WI38 (cell line): ENCODE data around the gene BICC1.

Experiments
- H3K4me3 ChIP-seq: 2 replicates; pipeline ENCODE4 v1.5.1; 2011; ENCODE audit warnings: low read depth, mild to moderate bottlenecking, control low read depth, low read length
- CTCF ChIP-seq: IDR thresholded peaks from 2 replicates; pipeline ENCODE4 v1.5.1; 2012; ENCODE audit warnings: low read depth, mild to moderate bottlenecking, control low read depth, low read length

Gene BICC1

GRCh38 chr10:58753425-58753824 lies 240.8 kb downstream of the BICC1 start:
- no peak overlapping the region for H3K4me3 ChIP-seq
- no peak for TF ChIP-seq CTCF

- no peak for TF ChIP-seq CTCF
- peak overlapping the region; percentile 50; the same call in 1 of the 2 replicates for H3K4me3 ChIP-seq
Observed at GRCh38 chr10:58754469-58755339, 242.0 kb downstream of the BICC1 start.

GRCh38 chr10:58755340-58755610 lies 242.6 kb downstream of the BICC1 start:
- H3K4me3 ChIP-seq = peak overlapping the region; percentile 50; the same call in 1 of the 2 replicates
- no peak for TF ChIP-seq CTCF

DNA sequence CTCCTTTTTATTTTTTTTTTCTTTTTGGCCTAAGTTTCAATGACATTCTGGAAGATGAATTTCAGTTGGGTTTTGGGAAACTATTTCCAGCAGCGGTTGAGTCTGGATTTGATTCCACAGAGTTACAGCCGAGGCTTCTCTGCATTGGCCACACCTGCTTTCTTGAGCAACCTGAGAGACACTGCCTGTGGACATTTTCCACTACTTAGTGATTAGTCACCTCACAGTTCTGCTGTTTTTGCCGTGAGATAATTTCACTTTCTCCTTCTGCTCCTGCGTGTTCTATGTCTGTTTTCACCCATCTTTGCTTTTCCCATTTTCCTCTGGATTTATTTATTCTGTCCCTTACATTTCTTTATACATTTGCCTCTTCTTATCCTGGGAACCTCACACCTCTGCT lies 243.0 kb downstream of the BICC1 start:
- H3K4me3 ChIP-seq = peak overlapping the region; percentile 50
- no peak for TF ChIP-seq CTCF

- H3K4me3 ChIP-seq = peak overlapping the region; percentile 50
- no peak for TF ChIP-seq CTCF
Observed at GRCh38 chr10:58756130-58756719, 243.6 kb downstream of the BICC1 start.

DNA sequence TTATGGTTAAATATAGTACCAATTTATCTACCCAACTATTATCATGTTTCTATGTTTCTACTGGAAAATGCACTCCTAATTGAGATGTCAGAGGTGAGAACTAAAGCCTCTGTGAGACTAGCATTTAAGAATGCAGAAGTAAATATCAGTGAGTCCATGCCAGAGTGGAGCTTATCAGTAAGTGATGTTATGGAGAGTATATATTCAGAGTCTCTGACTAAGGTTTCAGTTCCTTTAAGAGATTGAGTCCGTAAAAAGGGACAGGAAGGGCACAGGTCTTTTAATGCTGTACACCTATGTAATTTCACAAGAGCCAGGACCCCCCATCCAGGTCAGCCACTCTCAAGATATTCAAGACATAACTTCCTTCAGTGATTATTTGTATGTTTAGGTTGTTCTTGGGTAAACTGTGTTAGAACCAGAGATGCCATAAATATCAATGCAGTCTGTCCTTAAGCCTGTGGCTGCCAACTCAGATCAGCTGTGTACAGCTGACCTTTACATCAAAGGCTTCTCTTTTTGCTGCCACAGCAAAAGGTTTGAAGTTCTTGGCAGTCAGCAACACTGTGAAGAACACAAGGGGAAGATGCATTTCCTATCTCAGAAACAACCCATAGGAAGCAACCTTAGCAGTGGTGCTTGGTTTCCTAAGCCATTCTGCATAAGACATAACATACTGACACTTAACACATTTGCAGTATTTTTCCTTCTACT lies 244.8 kb downstream of the BICC1 start:
- no peak for TF ChIP-seq CTCF
- H3K4me3 ChIP-seq = no peak overlapping the region

DNA sequence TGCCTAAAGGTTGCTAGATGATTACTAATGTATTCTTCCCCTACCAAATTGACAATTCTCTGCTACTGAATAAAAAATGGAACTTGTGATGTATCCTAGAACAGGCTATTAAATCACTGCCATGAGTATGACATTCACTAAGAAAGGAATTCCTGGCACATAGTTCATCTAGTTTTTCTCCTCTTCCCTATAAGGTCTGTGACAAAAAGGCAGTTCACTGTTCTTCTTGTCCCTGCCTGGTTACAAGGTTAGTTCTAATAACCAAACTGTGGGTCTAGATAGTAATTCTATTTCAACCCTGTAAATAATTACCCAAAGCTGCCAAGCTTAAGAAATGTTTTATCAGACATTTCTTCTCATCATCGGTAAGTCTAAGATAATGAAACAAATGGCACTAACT lies 245.6 kb downstream of the BICC1 start:
- no peak for TF ChIP-seq CTCF
- H3K4me3 ChIP-seq = no peak overlapping the region
